Retinal pigment epithelial cell (primary cell): ENCODE results near the gene NUP98.

Experiments used
- DNase-seq: peaks from one replicate; pipeline ENCODE4 v3.0.0-alpha.2; 2010; ENCODE audit warnings: low read depth
- H3K4me3 ChIP-seq: 2 replicates; pipeline ENCODE4 v1.5.1; 2011; ENCODE audit warnings: mild to moderate bottlenecking, low read length, control low read depth, moderate library complexity
- CTCF ChIP-seq: conservative IDR thresholded peaks from 2 replicates; pipeline ENCODE4 v1.5.1; 2011; ENCODE audit warnings: low read depth, low read length, control low read depth, inconsistent platforms

The NUP98 gene

GRCh38 chr11:3720997-3721396 lies 76.4 kb downstream of the NUP98 start:
- no peak overlapping the region for H3K4me3 ChIP-seq
- no peak for DNase-seq
- no peak for TF ChIP-seq CTCF

GRCh38 chr11:3712274-3712673 lies 85.1 kb downstream of the NUP98 start:
- TF ChIP-seq CTCF, result no peak
- H3K4me3 ChIP-seq, result no peak overlapping the region
- no peak for DNase-seq

- DNase-seq, result no peak
- TF ChIP-seq CTCF, result no peak
- no peak overlapping the region for H3K4me3 ChIP-seq
These were observed 86.7 kb downstream of the NUP98 start for GRCh38 chr11:3710485-3711259.

- H3K4me3 ChIP-seq, result no peak overlapping the region
These were observed 87.4 kb downstream of the NUP98 start for GRCh38 chr11:3709977-3710376.

GRCh38 chr11:3707176-3707575 lies 90.2 kb downstream of the NUP98 start:
- DNase-seq, result no peak
- H3K4me3 ChIP-seq, result no peak overlapping the region
- TF ChIP-seq CTCF, result no peak

More at GRCh38 chr11:3709977-3710376, 87.4 kb downstream of the NUP98 start:
- no peak for DNase-seq
- no peak for TF ChIP-seq CTCF

- H3K4me3 ChIP-seq, result no peak overlapping the region
- no peak for TF ChIP-seq CTCF
- DNase-seq, result no peak
These were observed 94.0 kb downstream of the NUP98 start for GRCh38 chr11:3703383-3703782.

- no peak for DNase-seq
- TF ChIP-seq CTCF, result no peak
These were observed 96.4 kb downstream of the NUP98 start for GRCh38 chr11:3700910-3701309.

More at GRCh38 chr11:3700910-3701309, 96.4 kb downstream of the NUP98 start:
- no peak overlapping the region for H3K4me3 ChIP-seq
